DND-41 (cell line): ENCODE results near the gene ENGASE.

Experiments used
- ATAC-seq: fragments of 200-7000 bp; cut with Tn5 transposase; 3 replicates; pipeline ENCODE4 v1.9.1; 2021; ENCODE audit warnings: low read depth; ENCODE audit not compliant: insufficient read depth
- DNase-seq: peaks from one replicate; pipeline ENCODE4 v3.0.0-alpha.2; 2020
- H2AFZ ChIP-seq: 2 replicates; pipeline ENCODE4 v1.6.0; 2012; ENCODE audit warnings: low read depth, low read length
- H3K27ac ChIP-seq: 2 replicates; pipeline ENCODE4 v1.5.1; 2012; ENCODE audit warnings: low read length, inconsistent platforms
- H3K27me3 ChIP-seq: fragments of 200-600 bp; sonication (generic); 2 replicates; pipeline ENCODE4 v1.6.0; 2012; ENCODE audit warnings: low read length, mild to moderate bottlenecking, inconsistent platforms; ENCODE audit not compliant: insufficient read depth, poor library complexity
- H3K36me3 ChIP-seq: 2 replicates; pipeline ENCODE4 v1.5.1; 2012; ENCODE audit warnings: low read length, inconsistent platforms; ENCODE audit not compliant: insufficient read depth
- H3K4me1 ChIP-seq: 2 replicates; pipeline ENCODE4 v1.5.1; 2012; ENCODE audit warnings: mild to moderate bottlenecking, low read length; ENCODE audit not compliant: insufficient read depth
- H3K4me2 ChIP-seq: 2 replicates; pipeline ENCODE4 v1.6.0; 2012; ENCODE audit warnings: mild to moderate bottlenecking, moderate library complexity, low read length, inconsistent platforms; ENCODE audit not compliant: insufficient read depth
- H3K4me3 ChIP-seq, 2 experiments: fragments of 200-600 bp in 1 of 2; shearing (Covaris generic) in 1 of 2; 2 replicates each; pipeline ENCODE4 v1.5.1; 2012 to 2016; ENCODE audit warnings: inconsistent platforms in 2 of 2, low read length in 2 of 2, mild to moderate bottlenecking in 2 of 2, low read depth in 1 of 2, moderate library complexity in 1 of 2
- H3K79me2 ChIP-seq: 2 replicates; pipeline ENCODE4 v1.6.0; 2012; ENCODE audit warnings: low read length, inconsistent platforms; ENCODE audit not compliant: insufficient read depth
- H3K9ac ChIP-seq: 2 replicates; pipeline ENCODE4 v1.6.0; 2012; ENCODE audit warnings: low read depth, mild to moderate bottlenecking, inconsistent platforms, low read length, moderate library complexity
- H3K9me3 ChIP-seq: 2 replicates; pipeline ENCODE4 v1.5.1; 2012; ENCODE audit warnings: low read length, moderate library complexity, mild to moderate bottlenecking, inconsistent platforms; ENCODE audit not compliant: insufficient read depth, severe bottlenecking
- H4K20me1 ChIP-seq: 2 replicates; pipeline ENCODE4 v1.6.0; 2012; ENCODE audit warnings: low read length; ENCODE audit not compliant: insufficient read depth
- CTCF ChIP-seq: IDR thresholded peaks from 2 replicates; pipeline ENCODE4 v1.5.1; 2012; ENCODE audit warnings: borderline replicate concordance, low read length, moderate library complexity, mild to moderate bottlenecking; ENCODE audit not compliant: poor library complexity, severe bottlenecking; ENCODE audit errors: extremely low read depth
- EZH2 ChIP-seq: IDR thresholded peaks from 3 replicates; pipeline ENCODE4 v1.6.1; 2012; ENCODE audit warnings: borderline replicate concordance, low read depth, mild to moderate bottlenecking, moderate library complexity, low read length, inconsistent platforms; ENCODE audit not compliant: severe bottlenecking

Gene ENGASE

GRCh38 chr17:79108870-79109269 lies 34.2 kb downstream of the ENGASE start:
- Histone ChIP-seq H3K4me1 (no peaks in the 10 kb centered on the region), H3K27me3 (peaks cover 10% of the 10 kb centered on the region)
- ATAC-seq, result no peak

GRCh38 chr17:79109584-79109983 lies 35.0 kb downstream of the ENGASE start:
- H3K9me3 ChIP-seq, result no peaks in the 10 kb centered on the region
- ATAC-seq (no peak), DNase-seq (no peak)
- no peak overlapping the region for H3K9ac ChIP-seq
- H3K4me2 ChIP-seq, result no peak overlapping the region
- H3K27ac ChIP-seq, result no peak overlapping the region
- no peaks in the 10 kb centered on the region for H3K79me2 ChIP-seq
- no peak for TF ChIP-seq EZH2
- peak; percentile 48 for TF ChIP-seq CTCF
- peaks cover 5% of the 10 kb centered on the region for H3K27me3 ChIP-seq
- no peaks in the 10 kb centered on the region for H3K36me3 ChIP-seq
- no peaks in the 10 kb centered on the region for H3K4me1 ChIP-seq
- H2AFZ ChIP-seq, result no peak overlapping the region
- no peak overlapping the region for H3K4me3 ChIP-seq
- H4K20me1 ChIP-seq, result peaks cover 7% of the 10 kb centered on the region; the same call in 1 of the 2 replicates

More at GRCh38 chr17:79108870-79109269, 34.2 kb downstream of the ENGASE start:
- no peak overlapping the region for H3K9ac ChIP-seq
- no peaks in the 10 kb centered on the region for H3K79me2 ChIP-seq
- H4K20me1 ChIP-seq, result peaks cover 14% of the 10 kb centered on the region
- no peaks in the 10 kb centered on the region for H3K9me3 ChIP-seq
- TF ChIP-seq EZH2 (no peak), CTCF (no peak)
- no peak overlapping the region for H3K27ac ChIP-seq
- no peak overlapping the region for H2AFZ ChIP-seq
- H3K4me3 ChIP-seq, result no peak overlapping the region
- H3K36me3 ChIP-seq, result no peaks in the 10 kb centered on the region
- H3K4me2 ChIP-seq, result no peak overlapping the region
- DNase-seq, result no peak

- no peak for TF ChIP-seq CTCF
- TF ChIP-seq EZH2, result no peak
- DNase-seq, result no peak
- no peak overlapping the region for H3K4me3 ChIP-seq
- no peak for ATAC-seq
- no peaks in the 10 kb centered on the region for H3K9me3 ChIP-seq
- no peak overlapping the region for H3K27ac ChIP-seq
- H3K36me3 ChIP-seq, result no peaks in the 10 kb centered on the region
- H3K79me2 ChIP-seq, result no peaks in the 10 kb centered on the region
- no peak overlapping the region for H3K9ac ChIP-seq
- no peak overlapping the region for H2AFZ ChIP-seq
- no peak overlapping the region for H3K4me2 ChIP-seq
- peaks cover 5% of the 10 kb centered on the region for H3K27me3 ChIP-seq
- no peaks in the 10 kb centered on the region for H3K4me1 ChIP-seq
- H4K20me1 ChIP-seq, result peaks cover 10% of the 10 kb centered on the region; the same call in 1 of the 2 replicates
These were observed 36.5 kb downstream of the ENGASE start for GRCh38 chr17:79111097-79111496.

GRCh38 chr17:79112471-79112870 lies 37.8 kb downstream of the ENGASE start:
- Histone ChIP-seq H3K36me3 (no peaks in the 10 kb centered on the region), H3K9ac (no peak overlapping the region), H3K4me1 (no peaks in the 10 kb centered on the region), H3K27ac (no peak overlapping the region), H3K9me3 (no peaks in the 10 kb centered on the region), H3K4me2 (no peak overlapping the region), H4K20me1 (peaks cover 14% of the 10 kb centered on the region; the same call in 1 of the 2 replicates), H3K79me2 (no peaks in the 10 kb centered on the region), H2AFZ (no peak overlapping the region), H3K27me3 (peaks cover 5% of the 10 kb centered on the region), H3K4me3 (no peak overlapping the region)
- ATAC-seq (no peak), DNase-seq (no peak)
- no peak for TF ChIP-seq CTCF
- TF ChIP-seq EZH2, result no peak
